Lung microvascular endothelial cell (primary cell): ENCODE results near the gene TMEM170A. TPM values are rescaled to one million over a fixed set of nuclear protein-coding genes. Genes with fewer than 3 reads are reported as not detected.

Source experiments
- DNase-seq, 2 donors: peaks; one replicate each; pipeline versions ENCODE4 v3.0.0 to v3.0.0-alpha.2; 2010; ENCODE audit warnings: low read depth in 2 of 2
- total RNA-seq: library from RNA; depleted of rRNA; stranded (reverse); fragments of >200 nt; gene quantifications from 2 replicates; pipeline ENCODE4 v1.2.1, GENCODE V29; 2014

The TMEM170A gene, protein sequence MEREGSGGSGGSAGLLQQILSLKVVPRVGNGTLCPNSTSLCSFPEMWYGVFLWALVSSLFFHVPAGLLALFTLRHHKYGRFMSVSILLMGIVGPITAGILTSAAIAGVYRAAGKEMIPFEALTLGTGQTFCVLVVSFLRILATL
- total RNA-seq = 25.5 and 43.1 TPM in 2 replicates

DNA sequence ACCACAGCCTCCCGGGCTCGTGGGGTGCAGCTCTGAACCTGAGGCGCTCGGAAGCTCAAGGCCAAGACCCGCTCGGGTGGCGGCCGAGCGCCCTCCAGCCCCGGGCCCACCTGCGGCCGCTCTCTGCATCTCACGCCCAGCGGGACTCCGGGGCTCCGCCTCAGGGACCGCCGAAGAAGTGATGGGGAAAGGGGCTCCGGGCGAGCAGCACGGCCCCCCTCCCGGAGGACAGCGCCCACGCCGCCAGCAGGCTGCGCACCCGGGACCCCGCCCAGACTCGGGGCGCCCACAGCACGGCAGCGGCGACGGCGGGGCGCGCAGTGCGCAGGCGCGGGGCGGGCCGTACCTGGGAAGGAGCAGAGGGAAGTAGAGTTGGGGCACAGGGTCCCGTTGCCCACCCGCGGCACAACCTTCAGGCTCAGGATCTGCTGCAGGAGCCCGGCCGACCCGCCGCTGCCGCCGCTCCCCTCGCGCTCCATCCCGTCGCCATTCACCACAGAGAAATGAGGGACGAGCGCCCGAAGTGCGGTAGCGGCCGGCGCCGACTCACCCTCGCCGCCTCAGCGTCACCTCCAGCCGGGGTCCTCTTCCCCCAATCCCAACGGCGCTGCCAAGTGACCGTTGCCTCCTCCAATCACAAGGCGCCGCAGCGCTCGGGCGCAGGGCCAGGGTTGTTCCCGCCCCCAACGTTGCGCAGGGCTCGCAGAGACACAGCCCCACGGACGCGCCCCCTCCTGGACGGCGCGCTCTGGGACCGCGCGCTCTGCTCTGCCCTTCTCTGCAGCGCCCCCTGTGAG lies at the start of gene TMEM170A:
TSS of gene TMEM170A (minus strand) at position 568 of the 797 bp plus-strand sequence. CDS start at position 479, 89 bp downstream.
- DNase-seq = peak; percentile 99 to 100

DNA sequence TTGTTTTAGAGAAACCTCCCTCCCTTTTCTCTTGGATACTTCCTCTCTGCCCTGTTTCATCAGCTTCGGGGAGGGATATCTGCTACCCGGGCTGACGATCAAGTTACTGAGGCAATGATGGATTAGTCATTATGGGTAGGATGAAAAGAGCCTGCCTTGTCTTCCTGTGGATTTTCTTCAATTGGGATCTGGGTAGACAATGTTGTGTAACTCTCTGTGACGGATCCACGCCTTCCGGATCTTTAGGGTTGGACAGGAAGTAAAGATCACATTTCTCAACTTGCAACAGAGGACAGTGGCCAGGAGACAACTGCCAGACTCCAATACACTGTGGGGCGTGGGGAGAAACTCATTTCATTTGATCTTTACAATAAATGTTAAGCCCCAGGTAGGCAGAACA lies 42.1 kb upstream of the TMEM170A start:
- peak in 1 of 2 donors; percentile 66 for DNase-seq

DNA sequence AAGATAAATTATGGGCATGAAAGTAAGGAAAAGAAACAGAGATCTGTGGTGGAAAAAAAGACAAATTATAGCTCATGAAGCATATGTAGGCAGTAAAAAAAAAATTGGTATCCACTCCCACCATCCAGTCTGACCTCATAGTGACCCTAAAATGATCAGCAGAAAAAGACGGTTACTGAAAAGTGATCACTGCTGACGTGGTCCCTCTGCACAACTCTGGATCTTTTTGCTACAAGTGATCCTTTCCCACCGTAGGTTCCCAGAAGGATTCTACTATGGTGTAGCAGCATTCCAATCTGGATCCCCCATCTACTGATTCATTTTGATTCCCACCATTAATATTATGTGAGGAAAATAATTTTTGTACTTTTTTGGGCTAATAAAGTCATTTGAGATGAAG lies 41.6 kb upstream of the TMEM170A start:
- DNase-seq = no peak

DNA sequence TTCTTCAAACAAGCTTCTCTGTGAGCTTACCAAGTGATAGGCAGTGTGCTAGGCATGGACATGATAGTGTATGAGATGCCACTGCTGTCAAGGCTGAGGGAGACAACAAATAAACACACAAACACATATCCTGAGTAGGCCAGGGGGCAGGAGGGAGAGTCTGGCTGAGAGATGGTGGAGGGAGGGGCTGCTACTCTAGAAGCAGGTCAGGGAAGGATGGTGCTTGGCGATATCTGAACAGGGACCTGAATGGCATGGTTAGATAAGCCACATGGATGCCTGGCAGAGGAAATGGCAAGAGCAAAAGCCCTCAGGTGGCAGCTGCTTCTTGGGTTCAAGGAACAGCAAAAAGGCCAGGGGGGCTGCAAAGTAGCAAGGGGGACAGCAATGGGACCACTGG lies 39.3 kb upstream of the TMEM170A start:
- DNase-seq = no peak

DNA sequence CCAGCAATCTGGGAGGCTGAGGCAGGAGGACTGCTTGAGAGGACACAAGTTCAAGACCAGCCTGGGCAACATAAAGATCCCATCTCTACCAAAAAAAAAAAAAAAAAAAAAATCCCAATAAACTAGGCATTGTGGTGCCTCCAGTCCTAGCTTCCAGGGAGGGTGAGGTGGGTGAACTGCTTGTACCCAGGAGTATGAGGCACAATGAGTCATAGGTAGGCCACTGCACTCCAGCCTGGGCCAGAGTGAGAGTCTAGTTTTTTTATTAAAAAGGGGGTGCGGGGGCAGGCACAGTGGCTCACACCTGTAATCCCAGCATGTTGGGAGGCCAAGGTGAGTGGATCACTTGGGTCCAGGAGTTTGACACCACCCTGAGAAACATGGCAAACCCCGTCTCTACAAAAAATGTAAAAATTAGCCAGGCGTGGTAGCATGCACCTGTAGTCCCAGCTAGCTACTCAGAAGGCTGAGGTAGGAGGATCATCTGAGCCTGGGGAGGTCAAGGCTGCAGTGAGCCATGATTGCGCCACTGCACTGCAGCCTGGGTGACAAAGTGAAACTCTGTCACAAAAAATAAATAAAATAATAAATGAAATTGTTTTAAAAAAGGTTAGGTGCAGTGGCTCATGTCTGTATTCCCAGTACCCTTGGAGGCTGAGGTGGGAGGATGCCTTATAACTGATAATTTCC lies 38.6 kb upstream of the TMEM170A start:
- no peak for DNase-seq

DNA sequence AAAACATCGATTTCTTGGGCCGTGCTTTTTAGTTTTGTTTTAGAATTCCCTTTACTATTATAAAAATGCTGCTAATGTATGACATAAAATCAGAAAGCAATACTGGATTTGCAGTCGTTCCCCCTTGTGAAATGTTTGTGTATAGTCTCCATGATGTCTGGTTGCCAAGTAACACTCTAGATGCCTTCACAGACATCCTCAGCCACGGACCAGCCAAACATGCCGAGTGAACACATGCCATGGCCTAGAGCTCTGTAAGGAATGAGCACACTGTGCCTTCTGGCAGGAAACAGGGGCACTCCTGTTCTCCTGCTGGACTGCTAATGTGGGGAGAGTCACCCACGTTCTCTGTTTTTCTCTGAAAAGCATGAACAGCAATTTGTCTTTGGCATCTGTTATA lies 37.3 kb upstream of the TMEM170A start:
- peak in 1 of 2 donors; percentile 18 for DNase-seq

DNA sequence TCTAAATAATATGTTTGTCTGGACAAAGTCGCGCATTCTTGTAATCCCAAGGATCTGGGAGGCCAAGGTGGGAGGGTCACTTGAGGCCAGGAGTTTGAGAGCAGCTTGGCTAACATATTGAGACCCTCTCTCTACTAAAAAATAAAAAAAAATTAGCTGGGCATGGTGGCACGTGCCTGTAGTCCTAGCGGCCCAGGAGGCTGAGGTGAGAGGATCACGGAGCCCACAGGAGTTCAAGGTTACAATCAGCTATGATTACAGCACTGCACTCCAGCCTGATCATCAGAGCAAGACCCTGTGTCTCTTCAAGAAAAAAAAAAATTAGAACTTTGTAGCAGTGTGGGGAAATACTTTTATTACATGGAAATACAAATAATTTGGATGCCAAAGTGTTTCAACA lies 36.9 kb upstream of the TMEM170A start:
- DNase-seq = no peak

DNA sequence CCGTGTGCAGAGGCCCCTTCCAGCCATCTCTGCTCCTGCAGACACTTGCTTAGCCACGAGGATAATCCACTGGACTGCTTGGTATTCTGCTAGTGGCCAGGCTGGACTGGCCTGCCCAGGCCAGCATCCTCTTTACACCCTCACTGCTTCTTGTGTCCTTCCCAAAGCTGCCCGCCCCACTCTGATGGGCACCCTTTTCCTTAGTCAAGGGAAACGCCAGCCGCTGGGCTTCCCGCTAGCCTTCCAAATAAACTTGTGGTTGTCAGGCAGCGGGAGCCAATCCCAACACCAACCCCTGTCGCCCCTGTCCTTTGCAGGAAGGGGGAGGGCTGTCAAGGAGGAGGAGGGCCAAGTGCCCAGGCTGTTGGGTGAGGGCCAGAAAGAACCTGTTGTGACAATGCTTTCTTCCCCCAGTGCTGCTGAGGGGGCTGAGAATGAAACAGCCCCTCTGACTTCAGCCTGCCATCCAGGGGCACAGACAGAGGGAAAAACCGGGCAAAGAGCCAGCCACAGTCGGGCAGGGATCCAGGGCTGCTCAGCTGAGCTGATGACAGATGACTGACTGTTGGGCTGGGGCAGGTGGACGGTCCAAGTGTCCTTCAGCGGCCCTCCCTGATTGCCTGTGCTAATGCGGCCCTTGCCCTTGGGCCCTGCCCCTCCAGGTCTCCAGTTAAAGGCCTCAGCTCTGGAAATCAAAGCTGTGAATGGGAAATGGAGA lies 34.3 kb upstream of the TMEM170A start:
- DNase-seq = peak; percentile 25 to 81

DNA sequence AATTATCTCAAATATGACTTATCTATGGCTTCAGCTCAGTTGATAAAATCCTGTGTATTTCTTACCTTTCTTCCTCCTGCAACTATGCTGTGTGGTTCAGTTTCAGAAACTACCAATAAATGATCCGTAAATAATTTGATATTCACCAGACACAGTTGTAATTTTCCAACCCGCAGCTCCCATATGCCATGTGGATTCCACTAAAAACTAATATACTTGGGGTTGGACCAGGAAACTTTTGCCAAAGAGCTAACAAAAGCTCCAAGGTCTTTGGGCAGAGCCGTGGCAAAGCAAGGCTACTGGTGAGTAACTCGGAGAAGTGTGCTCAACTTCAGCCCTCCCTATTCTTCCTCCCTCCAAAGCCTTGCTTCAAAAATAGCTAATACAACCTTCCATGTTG lies 33.1 kb upstream of the TMEM170A start:
- DNase-seq = no peak

DNA sequence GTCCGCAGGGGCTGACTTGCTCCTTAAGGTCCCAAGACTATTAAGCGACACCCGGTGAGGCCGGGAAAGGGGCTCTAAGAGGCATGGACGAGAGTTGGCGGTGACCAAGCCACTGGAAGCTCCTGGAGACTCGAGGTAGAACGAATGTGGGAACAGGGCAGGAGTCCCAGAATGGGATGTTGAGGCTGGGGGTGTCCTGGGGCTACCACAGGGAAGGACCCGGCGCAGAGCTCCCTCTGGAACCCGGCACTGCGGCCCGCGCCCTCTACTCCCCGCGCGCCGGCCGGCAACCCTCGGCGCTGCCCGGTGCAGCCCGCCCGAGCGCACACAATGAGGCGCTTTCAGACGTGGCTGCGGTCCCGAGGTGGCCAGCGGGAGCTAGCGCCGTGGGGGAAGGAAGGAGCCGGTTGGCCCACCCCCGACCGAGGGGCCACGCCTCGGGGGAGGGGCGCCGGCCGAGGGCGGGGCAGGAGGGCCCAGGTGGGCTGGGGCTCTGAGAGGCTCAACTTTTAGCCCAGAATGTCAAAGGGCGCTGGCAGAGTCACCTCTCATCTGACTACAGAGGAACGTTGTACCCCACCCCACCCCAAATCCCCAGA lies 30.7 kb upstream of the TMEM170A start, which contains the start of gene CHST6:
TSS of gene CHST6 (minus strand) at position 366 of the 599 bp plus-strand sequence. CDS start 15,613 bp downstream, outside the sequence.
- peak; percentile 16 to 50 for DNase-seq

DNA sequence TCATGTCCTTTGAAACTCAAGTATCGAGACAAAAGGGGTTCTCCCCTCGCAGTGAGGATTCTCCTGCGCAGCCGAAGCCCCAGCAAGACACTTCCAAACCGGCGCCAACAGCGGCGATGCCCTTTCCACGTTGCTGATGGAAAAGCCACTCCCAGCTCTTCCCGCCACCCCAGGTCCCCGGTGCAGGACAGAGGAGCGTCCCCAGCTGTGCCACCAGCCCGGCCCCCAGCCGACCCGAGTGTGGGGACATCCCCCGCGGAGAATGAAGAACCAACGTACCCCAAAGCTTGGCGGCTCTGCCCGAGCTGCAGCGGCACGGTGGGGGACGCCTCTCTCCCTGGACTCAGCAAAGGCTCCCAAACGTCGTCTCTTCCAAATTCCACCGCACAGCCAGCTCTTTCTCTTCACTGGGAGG lies 30.2 kb upstream of the TMEM170A start:
- DNase-seq = peak in 1 of 2 donors; percentile 12

DNA sequence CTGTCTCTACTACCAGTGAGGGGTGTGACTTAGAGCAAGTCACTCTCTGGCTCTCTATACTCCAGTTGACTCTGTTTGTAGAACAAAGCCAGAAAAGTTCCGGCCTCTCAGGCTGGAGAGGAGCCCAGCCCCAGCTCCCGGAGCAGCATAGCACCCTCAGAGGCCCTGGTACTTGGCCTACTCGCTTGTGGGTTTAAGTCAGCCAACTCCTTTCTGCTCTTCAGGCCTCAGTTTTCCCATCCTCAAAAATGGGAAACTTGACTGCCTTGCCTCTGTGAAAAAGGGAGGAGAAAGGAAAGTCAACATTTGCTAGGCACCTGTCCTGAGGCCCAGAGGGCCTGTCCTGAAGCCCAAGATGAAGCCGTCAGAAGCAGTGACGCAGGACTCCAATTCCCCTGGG lies 29.7 kb upstream of the TMEM170A start:
- DNase-seq = no peak

DNA sequence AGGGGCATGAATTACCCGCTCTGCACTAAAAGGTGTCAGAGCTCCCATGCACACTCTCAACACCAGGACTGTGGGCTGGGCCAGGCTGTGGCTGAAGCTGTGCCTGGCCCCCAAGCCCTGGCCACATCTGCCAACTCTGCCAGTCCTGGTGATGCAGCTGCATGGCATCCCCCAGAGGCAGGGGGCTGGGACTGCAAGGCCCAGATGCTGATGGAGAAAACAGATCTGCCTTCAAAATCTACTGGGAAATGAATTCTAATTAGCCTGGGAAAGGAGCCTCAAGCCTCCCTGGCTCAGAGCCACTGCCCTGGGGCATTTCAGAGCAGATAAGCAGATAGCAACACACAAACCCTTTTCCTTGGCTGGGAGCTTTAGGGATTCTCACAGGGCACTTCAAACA lies 27.4 kb upstream of the TMEM170A start:
- no peak for DNase-seq

DNA sequence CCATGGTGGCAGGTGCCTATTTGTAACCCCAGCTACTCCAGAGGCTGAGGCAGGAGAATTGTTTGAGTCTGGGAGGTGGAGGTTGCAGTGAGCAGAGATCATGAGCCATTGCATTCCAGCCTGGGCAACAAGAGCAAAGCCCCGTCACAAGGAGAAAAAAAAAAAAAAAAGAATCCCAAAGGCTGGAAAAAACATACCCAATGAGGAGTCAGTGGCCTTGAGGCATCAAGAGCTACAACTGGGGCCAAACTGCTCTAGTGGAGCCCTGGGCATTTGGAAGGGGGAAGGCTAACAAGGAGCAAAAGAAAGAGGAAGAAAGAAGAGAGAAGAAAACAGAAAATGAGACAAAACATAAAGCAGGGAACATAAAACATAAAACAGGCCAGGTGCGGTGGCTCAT lies 23.8 kb upstream of the TMEM170A start:
- no peak for DNase-seq

DNA sequence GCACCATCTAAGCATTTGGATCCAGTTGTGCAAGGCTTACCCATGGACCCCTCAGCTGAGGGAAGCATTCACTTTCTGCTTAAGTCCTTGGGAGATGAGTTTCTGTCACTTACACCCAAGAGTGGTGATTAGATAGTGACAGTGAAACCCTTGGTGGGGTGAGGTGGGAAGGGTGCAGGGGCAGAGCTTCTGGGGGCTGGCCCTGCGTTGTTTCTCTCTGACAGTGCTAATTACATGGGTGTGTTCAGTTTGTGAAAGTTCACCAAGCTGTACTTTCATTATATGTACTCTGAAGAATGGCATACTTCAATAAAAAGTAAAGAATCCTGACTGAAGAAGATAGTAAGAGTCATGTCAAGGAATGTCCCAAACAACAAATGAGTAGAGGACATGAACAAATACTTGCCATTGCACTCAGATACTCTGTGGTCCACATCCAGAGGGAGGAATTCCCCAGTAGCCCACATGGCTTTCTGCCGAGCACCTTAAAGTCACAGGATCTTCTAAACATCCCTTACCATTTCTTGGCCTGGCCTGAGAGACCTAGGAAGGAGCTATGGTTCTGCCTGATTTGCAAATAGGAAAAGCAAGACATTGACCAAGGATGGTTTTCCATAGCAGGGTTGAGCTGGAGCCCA lies 22.3 kb upstream of the TMEM170A start:
- no peak for DNase-seq

DNA sequence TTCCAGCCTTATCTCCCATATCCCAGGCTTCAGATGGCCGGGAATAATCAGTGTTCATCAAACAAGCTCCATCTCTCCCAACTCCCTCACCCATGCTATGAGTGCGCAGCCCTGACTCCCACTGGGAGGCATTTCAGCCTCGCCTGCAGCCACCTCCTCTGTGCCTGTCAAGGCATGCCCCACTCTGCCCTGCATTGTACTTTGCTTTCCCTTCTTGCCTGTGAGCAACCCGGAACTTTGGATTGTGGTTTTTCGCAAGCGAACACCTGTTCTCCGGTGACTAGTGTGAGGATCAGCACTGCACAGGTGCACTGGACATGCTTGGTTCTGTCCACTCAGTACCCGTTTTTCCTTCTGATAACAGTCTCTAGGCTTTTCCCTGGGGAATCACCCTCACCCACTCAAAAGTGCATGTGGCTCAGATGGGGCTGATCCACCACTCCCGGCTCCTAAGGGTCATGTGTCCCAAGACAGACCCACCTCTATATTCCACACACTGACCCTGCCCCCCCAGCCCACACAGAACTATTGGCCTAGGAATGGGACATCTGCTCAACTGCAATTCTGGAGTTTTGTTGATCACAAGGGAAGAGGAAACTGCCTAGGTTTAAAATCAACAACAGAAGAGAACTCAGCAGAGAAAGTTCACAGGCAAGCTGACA lies 21.7 kb upstream of the TMEM170A start:
- DNase-seq = peak in 1 of 2 donors; percentile 28

DNA sequence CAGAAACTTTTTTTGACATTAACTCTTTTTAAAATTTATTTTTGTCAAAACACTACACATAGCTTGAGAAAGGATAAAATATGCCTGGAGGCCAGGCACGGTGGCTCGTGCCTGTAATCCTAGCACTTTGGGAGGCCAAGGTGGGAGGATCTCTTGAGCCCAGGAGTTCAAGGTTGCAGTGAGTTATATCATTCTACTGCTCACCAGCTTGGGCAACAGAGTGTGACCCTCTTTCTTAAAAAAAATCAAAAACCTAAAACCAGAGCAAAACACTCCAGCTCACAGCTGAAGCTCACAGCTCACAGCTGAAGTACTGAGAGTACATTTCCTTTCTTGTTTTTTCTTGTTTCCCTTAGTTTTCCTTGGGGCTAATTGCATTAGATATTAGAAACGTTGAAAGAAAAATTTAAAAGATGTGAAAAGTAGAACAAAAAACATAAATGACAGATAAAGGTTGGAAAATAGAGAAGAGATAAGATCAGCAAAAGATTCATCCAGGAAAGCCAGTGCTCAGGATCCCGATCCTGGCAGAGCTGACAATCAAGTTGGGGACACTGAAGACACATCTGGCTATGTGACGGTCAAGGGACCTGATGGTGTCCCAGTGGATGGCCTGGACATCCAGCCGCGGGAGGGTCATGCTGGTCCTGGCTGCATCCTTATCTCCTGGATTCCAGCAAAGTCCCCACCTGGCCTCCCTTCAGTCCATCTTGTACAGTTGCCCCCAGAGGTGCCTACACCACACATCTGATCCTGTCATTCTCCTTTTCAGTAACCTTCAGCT lies 20.9 kb upstream of the TMEM170A start:
- no peak for DNase-seq

DNA sequence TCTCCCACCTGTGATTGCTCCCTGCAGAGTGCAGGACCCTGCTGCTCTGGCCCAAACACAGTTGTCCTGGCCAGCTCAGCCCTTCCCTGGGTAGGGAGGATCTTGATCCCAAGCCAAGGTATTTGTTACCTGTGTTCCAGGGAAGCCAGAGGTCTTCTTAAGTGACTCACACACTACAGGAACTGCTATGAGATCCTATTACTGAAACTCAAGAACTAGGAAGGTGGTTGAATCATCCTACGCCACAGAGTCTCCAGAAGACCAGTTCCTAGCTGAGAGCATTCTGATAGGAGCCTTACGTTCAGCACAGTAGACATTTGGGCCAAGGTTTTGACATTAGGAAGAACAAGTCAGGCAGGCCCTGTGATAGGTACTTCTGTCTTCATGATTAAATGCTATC lies 18.7 kb upstream of the TMEM170A start:
- no peak for DNase-seq

DNA sequence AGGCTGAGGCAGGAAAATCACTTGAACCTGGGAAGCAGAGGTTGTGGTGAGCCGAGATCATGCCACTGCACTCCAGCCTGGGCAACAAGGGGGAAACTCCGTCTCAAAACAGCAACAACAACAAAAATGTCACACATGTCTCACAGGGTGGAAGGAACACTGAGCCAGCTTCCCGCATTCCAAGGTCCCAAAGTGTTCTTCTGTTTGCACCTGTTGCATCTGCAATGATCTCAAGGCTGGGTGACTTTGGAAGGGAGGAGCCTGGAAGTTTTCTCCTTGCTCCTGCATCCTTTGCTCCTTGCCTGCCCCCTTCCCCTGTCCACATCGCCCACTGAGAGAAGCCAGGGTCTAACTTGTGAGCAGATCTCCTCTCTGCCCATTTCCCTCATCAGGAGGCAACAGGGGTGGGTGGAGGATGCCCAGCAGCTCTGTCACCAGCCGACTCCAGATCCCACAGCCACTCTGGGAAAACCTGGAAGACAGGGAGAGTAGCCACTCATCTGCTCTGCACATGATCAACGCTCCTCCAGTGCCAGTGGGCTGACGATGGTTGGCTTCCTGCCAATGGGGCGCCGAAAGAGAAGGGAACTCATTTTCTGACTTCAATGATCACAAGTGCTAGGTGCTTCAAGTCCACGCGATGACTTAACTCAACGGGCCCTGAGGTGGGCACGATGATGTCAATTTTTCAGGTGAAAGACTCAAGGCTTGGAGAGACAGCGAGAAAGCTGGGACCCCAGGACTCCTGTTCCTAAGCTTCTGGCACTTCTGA lies 18.1 kb upstream of the TMEM170A start:
- DNase-seq = no peak
